GM12891 (cell line): ENCODE measurements around the gene CRB2.

Source experiments
- DNase-seq: peaks from one replicate; pipeline ENCODE4 v3.0.0; 2011; ENCODE audit warnings: low spot score; ENCODE audit not compliant: insufficient read length
- FAIRE-seq: peaks from 2 replicates; lab custom pipeline; 2011; peaks lifted over from hg19 to GRCh38; lab: Jason Lieb, UNC
- PAX5 ChIP-seq: IDR thresholded peaks from 2 replicates; pipeline ENCODE4 v1.6.1; 2011; ENCODE audit warnings: low read length, moderate library complexity, mild to moderate bottlenecking; ENCODE audit not compliant: insufficient read depth, severe bottlenecking
- POLR2A ChIP-seq: IDR thresholded peaks from 2 replicates; pipeline ENCODE4 v1.6.1; 2011; ENCODE audit warnings: low read depth, low read length, control low read depth
- POLR2AphosphoS5 ChIP-seq: IDR thresholded peaks from 2 replicates; pipeline ENCODE4 v1.6.1; 2011; ENCODE audit warnings: low read depth, low read length, control low read depth
- POU2F2 ChIP-seq: IDR thresholded peaks from 2 replicates; pipeline ENCODE4 v1.6.1; 2011; ENCODE audit warnings: low read depth, mild to moderate bottlenecking, control low read depth, low read length, moderate library complexity
- SPI1 ChIP-seq: IDR thresholded peaks from 2 replicates; pipeline ENCODE4 v1.6.1; 2011; ENCODE audit warnings: low read depth, low read length, control low read depth
- TAF1 ChIP-seq: IDR thresholded peaks from 2 replicates; pipeline ENCODE4 v1.6.1; 2011; ENCODE audit warnings: low read depth, low read length, control low read depth

The CRB2 gene

GRCh38 chr9:123421186-123421585 lies 65.2 kb downstream of the CRB2 start:
- FAIRE-seq (no peak), DNase-seq (no peak)
- TF ChIP-seq SPI1 (no peak), POU2F2 (no peak), PAX5 (no peak), POLR2AphosphoS5 (no peak), POLR2A (no peak), TAF1 (no peak)

- FAIRE-seq (no peak), DNase-seq (no peak)
- TF ChIP-seq PAX5 (no peak), POLR2A (no peak), SPI1 (no peak)
These were observed 65.9 kb downstream of the CRB2 start for GRCh38 chr9:123421801-123422455.

GRCh38 chr9:123422635-123423310 lies 66.8 kb downstream of the CRB2 start:
- no peak for FAIRE-seq
- DNase-seq: no peak
- TF ChIP-seq POU2F2 (no peak), POLR2A (no peak), SPI1 (no peak), PAX5 (no peak), TAF1 (no peak), POLR2AphosphoS5 (no peak)

- no peak for FAIRE-seq
- no peak for DNase-seq
- TF ChIP-seq TAF1: no peak
- TF ChIP-seq PAX5: no peak
- TF ChIP-seq SPI1: no peak
- TF ChIP-seq POU2F2: no peak
- TF ChIP-seq POLR2A: no peak
- TF ChIP-seq POLR2AphosphoS5: no peak
These were observed 67.3 kb downstream of the CRB2 start for GRCh38 chr9:123423311-123423640.

GRCh38 chr9:123424131-123424530 lies 68.1 kb downstream of the CRB2 start:
- FAIRE-seq (no peak), DNase-seq (no peak)
- TF ChIP-seq POU2F2 (no peak), PAX5 (no peak), POLR2A (no peak), TAF1 (no peak)

GRCh38 chr9:123424552-123425225 lies 68.7 kb downstream of the CRB2 start:
- FAIRE-seq (no peak), DNase-seq (no peak)
- TF ChIP-seq PAX5: no peak
- TF ChIP-seq POLR2AphosphoS5: no peak
- no peak for TF ChIP-seq POLR2A
- no peak for TF ChIP-seq POU2F2
- no peak for TF ChIP-seq SPI1
- TF ChIP-seq TAF1: no peak

- DNase-seq (no peak), FAIRE-seq (no peak)
- TF ChIP-seq SPI1 (no peak), PAX5 (no peak), POLR2AphosphoS5 (no peak), POLR2A (no peak), POU2F2 (no peak), TAF1 (no peak)
These were observed 69.3 kb downstream of the CRB2 start for GRCh38 chr9:123425261-123425821.

GRCh38 chr9:123425836-123426365 lies 69.9 kb downstream of the CRB2 start:
- no peak for FAIRE-seq
- TF ChIP-seq POLR2A (no peak), SPI1 (no peak), POLR2AphosphoS5 (no peak), POU2F2 (no peak), TAF1 (no peak), PAX5 (no peak)
- DNase-seq: no peak

- TF ChIP-seq SPI1 (peak; percentile 96), POLR2AphosphoS5 (no peak), TAF1 (no peak), POU2F2 (no peak), PAX5 (no peak), POLR2A (no peak)
- FAIRE-seq: no peak
- DNase-seq: peak; percentile 35
These were observed 70.4 kb downstream of the CRB2 start for GRCh38 chr9:123426406-123426805.
